ENCODE results near the gene BLOC1S3.

The BLOC1S3 gene

GRCh38 chr19:45161738-45162607 is 16.6 kb upstream of the BLOC1S3 start:
- no peak overlapping the region for H3K4me3 ChIP-seq (ENCODE audit: low read depth, low read length)

DNA sequence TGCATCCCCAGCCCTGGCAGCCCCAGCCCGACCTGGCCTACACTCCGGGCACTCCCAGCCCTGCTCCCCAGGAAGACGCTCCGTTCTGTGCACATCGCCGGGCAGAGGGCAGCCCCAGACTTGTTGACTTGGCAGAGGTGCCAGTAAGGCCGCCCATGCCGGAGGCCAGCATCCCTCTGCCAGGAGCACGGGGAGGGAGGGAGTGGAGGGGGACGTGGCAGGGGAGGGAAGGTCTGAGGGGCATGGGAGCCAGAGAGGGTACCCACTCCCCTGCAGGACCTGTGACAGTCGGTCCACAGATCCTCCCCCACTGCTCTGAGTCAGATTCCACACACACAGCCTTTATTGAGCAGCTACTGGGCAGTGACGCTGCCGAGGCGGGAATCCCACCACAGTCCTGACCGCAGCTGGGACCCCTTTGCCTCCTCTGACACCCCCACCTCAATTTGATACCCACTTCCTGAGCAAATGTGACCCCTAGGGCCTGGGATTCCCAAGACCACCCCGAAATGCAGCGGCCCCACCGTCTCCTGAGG is 15.9 kb upstream of the BLOC1S3 start:
- H3K4me3 ChIP-seq (ENCODE audit: low read depth, low read length) = no peak overlapping the region

- H3K4me3 ChIP-seq (ENCODE audit: low read depth, low read length) = no peak overlapping the region
Observed at GRCh38 chr19:45163156-45163555, 15.4 kb upstream of the BLOC1S3 start.

GRCh38 chr19:45163751-45164460 is 14.7 kb upstream of the BLOC1S3 start:
- no peak overlapping the region for H3K4me3 ChIP-seq (ENCODE audit: low read depth, low read length)

DNA sequence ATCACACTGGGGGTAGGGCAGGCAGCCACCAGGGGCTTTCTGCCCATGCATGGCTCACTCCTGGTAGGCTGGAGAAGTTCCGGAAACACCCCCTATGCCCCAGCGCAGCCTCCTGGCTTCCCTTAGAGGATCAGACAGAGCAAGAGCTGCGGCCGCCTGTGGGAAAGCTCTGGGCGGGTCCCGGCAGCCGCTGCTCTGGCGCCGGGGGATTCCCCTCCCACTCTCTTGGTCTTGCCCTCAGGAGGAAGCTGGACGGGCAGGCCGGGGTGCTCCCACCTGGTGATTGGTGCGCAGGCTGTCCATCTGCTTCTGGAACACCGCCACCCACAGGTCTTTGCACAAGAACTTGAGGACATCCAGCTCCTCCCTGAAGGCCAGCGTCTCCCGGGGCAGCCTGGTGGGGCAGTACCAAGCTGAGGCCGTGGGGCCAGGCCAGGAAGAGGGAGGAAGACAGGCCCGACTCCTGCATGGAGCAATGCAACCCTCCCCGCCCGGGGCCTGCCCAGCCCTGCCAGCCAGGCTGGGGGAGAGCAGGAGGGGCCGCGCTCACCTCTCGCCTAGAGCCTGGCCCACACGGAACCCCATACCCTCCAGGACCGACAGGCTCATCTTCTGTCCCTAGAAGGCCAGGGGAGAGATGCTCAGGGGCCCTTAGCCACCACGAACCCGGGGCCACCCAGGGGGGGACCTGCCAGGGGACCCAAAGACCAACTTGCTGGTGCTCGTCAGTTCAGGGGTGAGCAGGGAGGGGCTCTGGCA is 13.8 kb upstream of the BLOC1S3 start:
- H3K4me3 ChIP-seq (ENCODE audit: low read depth, low read length) = no peak overlapping the region

GRCh38 chr19:45166723-45167252 is 11.8 kb upstream of the BLOC1S3 start:
- no peak overlapping the region for H3K4me3 ChIP-seq (ENCODE audit: low read depth, low read length)

DNA sequence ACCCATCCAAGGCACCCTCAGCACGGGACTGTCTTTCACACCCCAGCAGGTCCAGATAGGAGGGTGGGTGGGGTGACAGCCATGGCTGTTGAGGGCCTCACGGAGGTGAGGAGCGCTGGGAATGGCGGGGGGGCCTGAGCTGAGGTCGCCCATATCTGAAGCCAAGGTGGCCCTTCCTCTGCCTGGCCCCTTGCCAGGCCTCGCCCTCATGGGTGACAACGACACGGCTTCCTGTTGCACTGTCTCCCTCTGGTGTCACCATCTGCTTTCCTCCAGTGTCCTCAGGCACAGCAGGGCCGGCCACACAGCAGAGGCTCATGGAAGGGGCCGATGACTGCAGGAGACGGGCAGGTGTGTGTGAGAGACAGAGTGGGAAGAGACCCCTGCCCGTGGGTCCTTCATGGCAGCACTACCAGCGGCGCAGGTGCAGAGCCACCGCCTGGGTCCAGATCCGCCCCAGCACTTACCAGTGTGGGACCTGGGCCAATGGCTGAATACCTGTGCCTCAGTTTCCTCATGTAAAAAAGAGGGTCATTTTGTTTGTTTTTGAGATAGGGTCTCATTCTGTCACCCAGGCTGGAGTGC is 9.7 kb upstream of the BLOC1S3 start:
- no peak overlapping the region for H3K4me3 ChIP-seq (ENCODE audit: low read depth, low read length)

- no peak overlapping the region for H3K4me3 ChIP-seq (ENCODE audit: low read depth, low read length)
Observed at GRCh38 chr19:45169602-45170001, 9.0 kb upstream of the BLOC1S3 start.

DNA sequence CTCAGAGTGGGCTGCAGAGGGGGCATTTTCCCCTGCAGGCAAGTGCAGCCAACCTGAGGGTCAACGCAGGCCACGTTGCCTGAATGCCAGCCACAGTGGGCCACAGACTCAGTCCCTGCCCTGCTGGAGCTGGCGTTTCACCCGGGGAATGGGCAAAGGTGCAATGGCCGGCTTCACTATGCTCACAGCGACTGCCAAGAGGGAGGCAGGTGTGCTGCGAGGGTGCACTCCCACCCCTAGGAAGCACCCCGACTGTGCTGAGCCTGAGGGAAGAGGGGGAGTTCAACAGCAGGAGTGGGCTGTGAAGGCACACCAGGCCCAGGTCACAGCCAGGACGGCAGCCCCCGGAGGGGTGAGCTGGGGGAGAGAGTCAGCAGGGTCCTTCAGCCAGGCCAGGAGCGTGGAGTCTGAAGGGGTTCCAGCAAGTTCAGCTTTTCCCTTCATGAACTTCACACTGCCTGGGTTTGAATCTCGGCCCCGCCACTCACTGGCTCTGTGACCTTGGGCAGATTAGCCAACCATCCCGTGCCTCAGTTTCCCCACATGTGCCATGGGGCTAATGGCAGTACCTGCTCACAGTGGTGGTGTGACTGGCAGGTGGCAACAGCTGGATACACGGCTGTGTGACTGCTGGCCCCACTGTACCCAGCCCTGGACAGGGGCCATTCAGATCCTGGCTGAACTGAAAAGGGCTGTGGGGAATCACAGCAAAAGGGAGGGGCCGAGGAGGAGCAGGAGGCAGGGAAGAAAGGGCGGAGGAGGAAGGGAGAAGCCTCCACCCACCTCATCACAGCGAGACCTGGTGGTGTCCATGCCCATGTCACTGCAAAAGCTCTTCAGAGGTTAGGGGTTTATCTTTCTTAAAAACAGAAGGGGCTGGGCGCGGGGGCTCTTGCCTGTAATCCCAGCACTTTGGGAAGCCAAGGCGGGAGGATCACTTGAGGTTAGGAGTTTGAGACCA is 8.2 kb upstream of the BLOC1S3 start:
- no peak overlapping the region for H3K4me3 ChIP-seq (ENCODE audit: low read depth, low read length)

DNA sequence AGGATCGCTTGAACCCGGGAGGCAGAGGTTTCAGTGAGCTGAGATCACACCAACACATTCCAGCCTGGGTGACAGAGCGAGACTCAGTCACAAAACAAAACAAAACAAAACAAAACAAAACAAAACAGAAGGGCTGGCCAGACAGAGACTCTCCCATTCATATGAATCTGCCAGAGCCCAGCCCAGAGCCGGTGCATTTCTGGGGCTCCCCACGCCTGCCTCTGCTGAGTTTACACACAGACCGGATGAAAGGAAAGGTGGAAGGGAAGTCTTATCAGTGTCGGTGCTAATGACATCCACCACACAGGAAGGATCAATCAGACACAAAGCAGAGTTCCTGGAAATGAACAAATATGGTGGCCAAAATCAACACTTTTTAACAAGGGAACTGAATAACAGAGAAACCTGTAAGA is 7.4 kb upstream of the BLOC1S3 start:
- no peak overlapping the region for H3K4me3 ChIP-seq (ENCODE audit: low read depth, low read length)

DNA sequence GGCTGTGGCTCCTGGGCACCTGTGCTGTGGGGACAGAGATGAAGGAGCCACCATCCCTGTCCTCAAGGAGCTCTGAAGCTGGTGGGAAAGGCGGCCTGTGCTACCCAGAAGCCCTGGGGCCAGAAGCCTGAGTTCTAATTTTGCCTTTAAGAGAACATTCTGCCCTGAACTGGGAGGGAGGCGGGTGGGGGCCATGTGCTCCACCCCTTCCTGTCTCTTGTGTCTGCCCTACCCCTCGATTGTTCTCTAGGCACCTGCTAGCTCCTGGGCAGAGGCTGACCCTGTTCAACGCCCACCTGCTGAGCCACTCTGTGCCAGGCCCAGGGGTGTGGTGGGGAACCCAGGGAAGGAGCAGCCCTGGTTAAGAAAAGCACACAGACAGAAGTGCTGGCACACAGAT is 6.4 kb upstream of the BLOC1S3 start:
- H3K4me3 ChIP-seq (ENCODE audit: low read depth, low read length) = no peak overlapping the region

- no peak overlapping the region for H3K4me3 ChIP-seq (ENCODE audit: low read depth, low read length)
Observed at GRCh38 chr19:45172611-45173208, 5.9 kb upstream of the BLOC1S3 start.

DNA sequence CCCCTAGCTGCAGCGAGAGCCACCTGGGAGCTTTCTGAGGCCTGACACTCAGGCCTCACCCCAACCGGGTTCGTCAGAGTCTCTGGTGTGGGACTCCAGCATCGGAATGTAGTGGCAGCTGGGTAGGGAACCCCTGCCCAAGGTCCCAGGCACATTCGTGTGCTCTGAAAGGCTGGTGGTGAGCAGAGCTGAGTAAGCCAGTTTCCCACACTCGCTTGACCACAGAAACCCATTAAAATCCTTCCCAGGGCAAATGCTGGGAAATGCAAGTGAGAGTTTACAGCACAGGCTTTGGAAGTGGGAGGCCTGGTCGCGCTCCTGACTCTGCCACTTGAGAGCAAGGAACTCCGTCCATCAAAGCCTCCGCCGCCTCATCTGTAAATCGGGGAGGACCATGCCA is 4.8 kb upstream of the BLOC1S3 start:
- no peak overlapping the region for H3K4me3 ChIP-seq (ENCODE audit: low read depth, low read length)

DNA sequence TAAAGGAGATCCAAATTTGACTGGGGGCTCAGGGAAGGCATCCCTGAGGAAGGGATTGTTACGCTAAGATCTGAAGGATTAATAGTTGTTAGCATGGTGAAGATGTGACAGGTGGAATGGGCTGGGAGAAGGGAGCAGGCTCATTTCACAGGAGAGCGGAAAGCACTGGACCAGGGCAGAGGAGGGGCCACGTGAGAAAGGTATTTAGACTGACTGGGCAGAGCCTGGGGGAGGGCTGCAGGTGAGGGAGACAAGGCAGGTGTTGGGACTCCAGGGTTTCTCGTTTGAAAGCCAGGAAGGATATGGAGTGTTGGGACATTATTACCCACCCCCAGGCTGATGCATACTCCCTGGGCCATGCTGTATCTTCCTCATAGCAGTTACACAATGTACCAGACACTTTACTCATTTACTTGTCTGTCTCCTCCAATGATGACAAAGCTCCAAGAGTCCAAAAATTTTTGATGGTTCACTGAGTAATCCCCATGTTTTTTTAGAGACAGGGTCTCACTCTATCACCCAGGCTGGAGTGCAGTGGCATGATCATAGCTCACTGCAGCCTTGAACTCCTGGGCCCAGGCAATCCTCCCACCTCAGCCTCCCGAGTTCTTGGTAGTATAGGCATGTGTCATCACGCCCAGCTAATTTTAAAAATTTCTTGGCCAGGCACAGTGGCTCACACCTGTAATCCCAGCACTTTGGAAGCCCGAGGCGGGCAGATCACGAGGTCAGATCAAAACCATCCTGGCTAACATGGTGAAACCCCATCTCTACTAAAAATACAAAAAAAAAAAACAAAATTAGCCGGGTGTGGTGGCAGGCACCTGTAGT is 2.9 kb upstream of the BLOC1S3 start:
- no peak overlapping the region for H3K4me3 ChIP-seq (ENCODE audit: low read depth, low read length)

- H3K4me3 ChIP-seq (ENCODE audit: low read depth, low read length) = peak within 1 kb of the TSS; percentile 98
Observed at GRCh38 chr19:45177817-45178261, 745 bp upstream of the BLOC1S3 start, which contains the start of gene TRAPPC6A. Gene TRAPPC6A (minus strand): TSS chr19:45178237. CDS start chr19:45178218, 19 bp downstream.

DNA sequence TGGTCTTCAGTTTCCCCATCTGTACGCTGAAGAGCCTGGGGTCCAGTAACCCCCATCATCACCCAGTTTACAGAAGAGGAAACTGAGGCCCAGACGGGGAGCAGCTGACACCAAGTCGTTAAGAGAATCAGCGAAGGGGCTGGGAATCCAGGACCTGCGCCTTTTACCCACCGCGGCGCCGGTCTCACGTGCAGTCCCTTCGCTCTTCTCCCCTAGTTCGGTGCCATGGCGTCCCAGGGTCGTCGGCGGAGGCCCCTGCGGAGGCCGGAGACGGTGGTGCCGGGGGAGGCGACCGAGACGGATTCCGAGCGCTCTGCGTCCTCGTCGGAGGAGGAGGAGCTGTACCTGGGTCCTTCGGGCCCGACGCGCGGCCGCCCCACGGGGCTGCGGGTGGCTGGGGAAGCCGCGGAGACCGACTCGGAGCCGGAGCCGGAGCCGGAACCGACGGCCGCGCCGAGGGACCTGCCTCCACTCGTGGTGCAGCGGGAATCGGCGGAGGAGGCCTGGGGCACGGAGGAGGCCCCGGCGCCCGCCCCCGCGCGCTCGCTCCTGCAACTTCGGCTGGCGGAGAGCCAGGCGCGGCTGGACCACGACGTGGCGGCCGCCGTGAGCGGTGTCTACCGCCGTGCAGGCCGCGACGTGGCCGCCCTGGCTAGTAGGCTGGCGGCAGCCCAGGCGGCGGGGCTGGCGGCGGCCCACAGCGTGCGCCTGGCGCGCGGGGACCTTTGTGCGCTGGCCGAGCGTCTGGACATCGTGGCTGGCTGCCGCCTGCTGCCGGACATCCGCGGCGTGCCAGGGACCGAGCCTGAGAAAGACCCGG is 698 bp downstream of the BLOC1S3 start:
- H3K4me3 ChIP-seq (ENCODE audit: low read depth, low read length) = peak overlapping the region; percentile 98

DNA sequence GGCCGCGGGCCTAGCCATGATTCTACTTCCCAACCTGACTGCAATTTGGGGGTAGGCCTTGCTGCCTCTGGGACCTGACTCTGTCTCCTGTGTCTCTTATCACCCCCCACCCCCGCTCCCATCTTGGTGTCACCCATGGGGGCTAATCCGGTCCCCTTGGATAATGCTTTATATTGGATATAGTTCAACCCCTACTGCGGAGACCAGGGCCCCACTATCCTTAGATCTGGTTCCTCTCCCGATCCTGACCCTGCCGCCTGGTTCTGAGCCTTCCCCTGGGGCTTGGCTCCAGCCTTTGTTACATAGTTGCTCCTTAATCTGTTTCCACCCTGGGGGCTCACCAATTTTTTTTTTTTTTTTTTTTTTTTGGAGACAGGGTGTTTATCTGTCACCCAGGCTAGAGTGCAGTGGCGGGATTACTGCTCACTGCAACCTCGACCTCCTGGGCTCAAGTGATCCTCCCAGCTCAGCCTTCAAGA is 1.3 kb downstream of the BLOC1S3 start:
- H3K4me3 ChIP-seq (ENCODE audit: low read depth, low read length) = peak overlapping the region; percentile 98
